Liver (tissue), 9 donors: ENCODE results near the gene COPS4. TPM values are rescaled to one million over a fixed set of nuclear protein-coding genes. Genes with fewer than 3 reads are reported as not detected.

ENCODE experiments used
- DNase-seq: peaks from one replicate; pipeline ENCODE4 v3.0.0-alpha.2; 2017; ENCODE audit warnings: low spot score
- H3K27ac ChIP-seq, 2 donors: one replicate each; pipeline ENCODE4 v1.7.0; 2013; ENCODE audit warnings: inconsistent platforms in 2 of 2, low read length in 2 of 2, control low read depth in 1 of 2, low read depth in 1 of 2, mild to moderate bottlenecking in 1 of 2
- H3K27me3 ChIP-seq, 4 donors: one replicate each; pipeline versions ENCODE4 v1.6.1 to v1.7.0; 2013; ENCODE audit warnings: low read length in 3 of 4, inconsistent platforms in 1 of 4, mild to moderate bottlenecking in 1 of 4, moderate library complexity in 1 of 4; ENCODE audit not compliant: control insufficient read depth in 4 of 4, insufficient read depth in 4 of 4
- H3K36me3 ChIP-seq, 4 donors: one replicate each; pipeline versions ENCODE4 v1.6.1 to v1.7.0; 2013; ENCODE audit warnings: low read length in 3 of 4, mild to moderate bottlenecking in 3 of 4, low read depth in 1 of 4, moderate library complexity in 1 of 4; ENCODE audit not compliant: control insufficient read depth in 4 of 4, insufficient read depth in 3 of 4
- H3K4me1 ChIP-seq, 4 donors: one replicate each; pipeline versions ENCODE4 v1.6.1 to v1.7.0; 2013; ENCODE audit warnings: low read length in 3 of 4, mild to moderate bottlenecking in 3 of 4, moderate library complexity in 1 of 4; ENCODE audit not compliant: control insufficient read depth in 4 of 4, insufficient read depth in 4 of 4
- H3K4me3 ChIP-seq, 3 donors: one replicate each; pipeline versions ENCODE4 v1.6.1 to v1.7.0; 2013; ENCODE audit warnings: low read length in 3 of 3, control low read depth in 1 of 3, low read depth in 1 of 3, mild to moderate bottlenecking in 1 of 3
- H3K9ac ChIP-seq, 2 donors: one replicate each; pipeline ENCODE4 v1.7.0; 2013; ENCODE audit warnings: low read length in 2 of 2, mild to moderate bottlenecking in 2 of 2, moderate library complexity in 2 of 2, control low read depth in 1 of 2, low read depth in 1 of 2
- H3K9me3 ChIP-seq, 4 donors: one replicate each; pipeline versions ENCODE4 v1.6.1 to v1.7.0; 2013; ENCODE audit warnings: low read length in 3 of 4; ENCODE audit not compliant: control insufficient read depth in 4 of 4
- EGR1 ChIP-seq, 2 donors: IDR thresholded peaks; 2 replicates each; pipeline ENCODE4 v1.6.1; 2016 to 2018; ENCODE audit warnings: antibody characterized with exemption in 2 of 2, low read depth in 2 of 2
- FOXA2 ChIP-seq: IDR thresholded peaks from 2 replicates; pipeline ENCODE4 v1.6.1; 2016; ENCODE audit warnings: antibody characterized with exemption
- HNF4A ChIP-seq, 2 donors: conservative IDR thresholded peaks; 2 replicates each; pipeline ENCODE4 v1.6.1; 2016; ENCODE audit warnings: antibody characterized with exemption in 2 of 2, mild to moderate bottlenecking in 2 of 2
- HNF4G ChIP-seq: IDR thresholded peaks from 2 replicates; pipeline ENCODE4 v1.6.1; 2016; ENCODE audit warnings: antibody characterized with exemption
- NR2F2 ChIP-seq: IDR thresholded peaks from 2 replicates; pipeline ENCODE4 v1.6.1; 2016; ENCODE audit warnings: antibody characterized with exemption
- RXRA ChIP-seq, 2 donors: IDR thresholded peaks; 2 replicates each; pipeline ENCODE4 v1.6.1; 2017 to 2018; ENCODE audit warnings: antibody characterized with exemption in 2 of 2, mild to moderate bottlenecking in 1 of 2
- SP1 ChIP-seq: IDR thresholded peaks from 2 replicates; pipeline ENCODE4 v1.6.1; 2018; ENCODE audit warnings: antibody characterized with exemption, mild to moderate bottlenecking
- YY1 ChIP-seq: IDR thresholded peaks from 2 replicates; pipeline ENCODE4 v1.6.1; 2016; ENCODE audit warnings: antibody characterized with exemption, mild to moderate bottlenecking
- WGBS: extraction: QIAGEN DNeasy Blood & Tissue Kit; methylation state at CpG from one replicate; pipeline ENCODE4 v1.1.7; 2013; 5-methylcytosine and 5-hydroxymethylcytosine counted together
- polyA plus RNA-seq, 2 donors: library from polyadenylated mRNA; stranded (reverse) in 1 of 2; unstranded in 1 of 2; fragments of 200-250 nt in 1 of 2; fragments of >200 nt in 1 of 2; fragmentation: Nextera tagmentation in 1 of 2; extraction: Ambion mirVana in 1 of 2; gene quantifications; one replicate each; pipeline versions ENCODE4 v1.2.1 to v1.2.3, GENCODE V29; 2013 to 2015
- total RNA-seq, 2 donors: library from RNA; depleted of rRNA; stranded (reverse); fragments of >200 nt; gene quantifications; one replicate each; pipeline ENCODE4 v1.2.3, GENCODE V29; 2014
- TF ChIP-seq, protein P1 (sequence below): IDR thresholded peaks from 2 replicates; pipeline ENCODE4 v1.6.1; 2016; ENCODE audit warnings: antibody characterized with exemption, mild to moderate bottlenecking
- TF ChIP-seq, protein P2 (sequence below): IDR thresholded peaks from 2 replicates; pipeline ENCODE4 v1.6.1; 2016; ENCODE audit warnings: antibody characterized with exemption
- TF ChIP-seq, protein P3 (sequence below): IDR thresholded peaks from 2 replicates; pipeline ENCODE4 v1.6.1; 2016; ENCODE audit warnings: antibody characterized with exemption
- TF ChIP-seq, protein P4 (sequence below): IDR thresholded peaks from 2 replicates; pipeline ENCODE4 v1.6.1; 2016; ENCODE audit warnings: antibody characterized with exemption
- donor health status: healthy.
- donor health status: healthy.
- donor health status: healthy.
- donor health status: healthy.
- donor health status: healthy.

The COPS4 gene
- total and polyA plus RNA-seq, 4 donors = 15.3 to 46.3 (median 17.4) TPM

DNA sequence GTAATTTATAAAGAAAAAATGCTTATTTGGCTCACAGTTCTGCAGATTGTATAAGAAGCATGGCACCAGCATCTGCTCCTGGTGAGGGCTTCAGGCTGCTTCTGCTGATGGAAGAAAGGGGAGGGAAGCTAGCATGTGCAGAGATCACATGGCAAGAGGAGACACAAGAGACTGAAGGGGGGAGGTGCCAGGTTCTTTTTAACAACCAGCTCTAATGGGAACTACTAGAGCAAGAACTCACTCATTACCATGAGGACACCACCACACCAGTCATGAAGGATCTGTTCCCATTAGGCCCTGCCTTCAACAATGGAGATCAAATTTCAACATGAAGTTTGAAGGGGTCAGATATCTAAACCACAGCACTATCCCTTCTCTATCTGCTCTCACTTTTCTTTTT lies 9.4 kb upstream of the COPS4 start (continued):
- TF ChIP-seq, protein P1, sequence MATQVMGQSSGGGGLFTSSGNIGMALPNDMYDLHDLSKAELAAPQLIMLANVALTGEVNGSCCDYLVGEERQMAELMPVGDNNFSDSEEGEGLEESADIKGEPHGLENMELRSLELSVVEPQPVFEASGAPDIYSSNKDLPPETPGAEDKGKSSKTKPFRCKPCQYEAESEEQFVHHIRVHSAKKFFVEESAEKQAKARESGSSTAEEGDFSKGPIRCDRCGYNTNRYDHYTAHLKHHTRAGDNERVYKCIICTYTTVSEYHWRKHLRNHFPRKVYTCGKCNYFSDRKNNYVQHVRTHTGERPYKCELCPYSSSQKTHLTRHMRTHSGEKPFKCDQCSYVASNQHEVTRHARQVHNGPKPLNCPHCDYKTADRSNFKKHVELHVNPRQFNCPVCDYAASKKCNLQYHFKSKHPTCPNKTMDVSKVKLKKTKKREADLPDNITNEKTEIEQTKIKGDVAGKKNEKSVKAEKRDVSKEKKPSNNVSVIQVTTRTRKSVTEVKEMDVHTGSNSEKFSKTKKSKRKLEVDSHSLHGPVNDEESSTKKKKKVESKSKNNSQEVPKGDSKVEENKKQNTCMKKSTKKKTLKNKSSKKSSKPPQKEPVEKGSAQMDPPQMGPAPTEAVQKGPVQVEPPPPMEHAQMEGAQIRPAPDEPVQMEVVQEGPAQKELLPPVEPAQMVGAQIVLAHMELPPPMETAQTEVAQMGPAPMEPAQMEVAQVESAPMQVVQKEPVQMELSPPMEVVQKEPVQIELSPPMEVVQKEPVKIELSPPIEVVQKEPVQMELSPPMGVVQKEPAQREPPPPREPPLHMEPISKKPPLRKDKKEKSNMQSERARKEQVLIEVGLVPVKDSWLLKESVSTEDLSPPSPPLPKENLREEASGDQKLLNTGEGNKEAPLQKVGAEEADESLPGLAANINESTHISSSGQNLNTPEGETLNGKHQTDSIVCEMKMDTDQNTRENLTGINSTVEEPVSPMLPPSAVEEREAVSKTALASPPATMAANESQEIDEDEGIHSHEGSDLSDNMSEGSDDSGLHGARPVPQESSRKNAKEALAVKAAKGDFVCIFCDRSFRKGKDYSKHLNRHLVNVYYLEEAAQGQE = no peak
- TF ChIP-seq NR2F2 (no peak), HNF4A (conservative IDR thresholded peaks at IDR 0.05) (no peak), EGR1 (IDR thresholded peaks at IDR 0.05; ENCODE audit: low read depth in 2 of 2) (no peak), HNF4G (no peak), SP1 (no peak)
- TF ChIP-seq, protein P2, sequence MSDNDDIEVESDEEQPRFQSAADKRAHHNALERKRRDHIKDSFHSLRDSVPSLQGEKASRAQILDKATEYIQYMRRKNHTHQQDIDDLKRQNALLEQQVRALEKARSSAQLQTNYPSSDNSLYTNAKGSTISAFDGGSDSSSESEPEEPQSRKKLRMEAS = no peak
- TF ChIP-seq, protein P3, sequence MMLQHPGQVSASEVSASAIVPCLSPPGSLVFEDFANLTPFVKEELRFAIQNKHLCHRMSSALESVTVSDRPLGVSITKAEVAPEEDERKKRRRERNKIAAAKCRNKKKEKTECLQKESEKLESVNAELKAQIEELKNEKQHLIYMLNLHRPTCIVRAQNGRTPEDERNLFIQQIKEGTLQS = no peak

GRCh38 chr4:83028976-83029375 lies 6.0 kb upstream of the COPS4 start:
- no peaks in the 10 kb centered on the region for H3K36me3 ChIP-seq
- DNase-seq = no peak
- 45% methylated on average over 3 of the region's 3 CpGs for WGBS
- H3K4me3 ChIP-seq = no peak overlapping the region
- H3K27me3 ChIP-seq = no peaks in the 10 kb centered on the region
- H3K27ac ChIP-seq = no peak overlapping the region
- TF ChIP-seq YY1 (no peak), FOXA2 (no peak), RXRA (IDR thresholded peaks at IDR 0.05) (no peak), NR2F2 (no peak)
- TF ChIP-seq, protein P4, sequence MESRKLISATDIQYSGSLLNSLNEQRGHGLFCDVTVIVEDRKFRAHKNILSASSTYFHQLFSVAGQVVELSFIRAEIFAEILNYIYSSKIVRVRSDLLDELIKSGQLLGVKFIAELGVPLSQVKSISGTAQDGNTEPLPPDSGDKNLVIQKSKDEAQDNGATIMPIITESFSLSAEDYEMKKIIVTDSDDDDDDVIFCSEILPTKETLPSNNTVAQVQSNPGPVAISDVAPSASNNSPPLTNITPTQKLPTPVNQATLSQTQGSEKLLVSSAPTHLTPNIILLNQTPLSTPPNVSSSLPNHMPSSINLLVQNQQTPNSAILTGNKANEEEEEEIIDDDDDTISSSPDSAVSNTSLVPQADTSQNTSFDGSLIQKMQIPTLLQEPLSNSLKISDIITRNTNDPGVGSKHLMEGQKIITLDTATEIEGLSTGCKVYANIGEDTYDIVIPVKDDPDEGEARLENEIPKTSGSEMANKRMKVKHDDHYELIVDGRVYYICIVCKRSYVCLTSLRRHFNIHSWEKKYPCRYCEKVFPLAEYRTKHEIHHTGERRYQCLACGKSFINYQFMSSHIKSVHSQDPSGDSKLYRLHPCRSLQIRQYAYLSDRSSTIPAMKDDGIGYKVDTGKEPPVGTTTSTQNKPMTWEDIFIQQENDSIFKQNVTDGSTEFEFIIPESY = no peak
- H3K4me1 ChIP-seq = no peaks in the 10 kb centered on the region
- peaks cover 0 to 7% (median under 1%) of the 10 kb centered on the region in 4 donors for H3K9me3 ChIP-seq
- peak overlapping the region in 1 of 2 donors; percentile 12 for H3K9ac ChIP-seq

DNA sequence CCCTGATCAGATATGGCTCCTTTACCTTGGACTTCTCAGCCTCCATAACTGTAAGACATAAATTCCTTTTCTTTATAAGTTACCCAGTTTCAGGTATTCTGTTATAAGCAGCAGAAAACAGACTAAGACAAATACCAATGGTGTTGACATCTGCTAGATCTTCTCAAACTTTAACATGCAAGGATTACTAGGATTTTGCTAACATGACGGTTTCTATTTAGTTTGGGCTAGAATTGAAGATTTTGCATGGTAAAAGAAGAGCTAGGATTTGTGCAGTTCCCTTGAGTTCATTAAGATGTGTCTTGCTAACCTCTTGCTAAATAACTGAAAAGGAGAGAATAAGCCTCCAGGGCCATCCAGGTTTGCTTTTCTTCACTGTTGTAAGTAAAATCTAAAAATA lies 5.3 kb upstream of the COPS4 start:
- no peak for DNase-seq
- Histone ChIP-seq H3K9ac (no peak overlapping the region), H3K4me1 (no peaks in the 10 kb centered on the region), H3K36me3 (no peaks in the 10 kb centered on the region), H3K9me3 (peaks cover 0 to 3% (median under 1%) of the 10 kb centered on the region in 4 donors), H3K4me3 (no peak overlapping the region), H3K27me3 (no peaks in the 10 kb centered on the region), H3K27ac (no peak overlapping the region)
- WGBS = 83% methylated on average over 1 of the region's 1 CpG
- no peak for TF ChIP-seq SP1
- no peak for TF ChIP-seq RXRA (IDR thresholded peaks at IDR 0.05)
- TF ChIP-seq EGR1 (IDR thresholded peaks at IDR 0.05; ENCODE audit: low read depth in 2 of 2) = no peak
- TF ChIP-seq HNF4G = no peak
